Activated CD4-positive, alpha-beta T cell treated with anti-CD3 and anti-CD28 coated beads, Interleukin-2, amount 50 U/mL, for 24 hours (primary cell): ENCODE measurements around the gene RNASEH2B.

Experiments
- DNase-seq, 2 donors: peaks; one replicate each; pipeline ENCODE4 v3.0.0-alpha.2; 2020; ENCODE audit warnings: low read depth in 1 of 2, low spot score in 1 of 2

The RNASEH2B gene

GRCh38 chr13:50993934-50994333 is 84.3 kb downstream of the RNASEH2B start:
- no peak for DNase-seq

GRCh38 chr13:50994651-50995050 is 85.1 kb downstream of the RNASEH2B start:
- DNase-seq = no peak

- no peak for DNase-seq
These were observed 86.3 kb downstream of the RNASEH2B start for GRCh38 chr13:50995854-50996253.

- DNase-seq = no peak
These were observed 88.7 kb downstream of the RNASEH2B start for GRCh38 chr13:50998326-50998725.

GRCh38 chr13:50999641-51000040 is 90.0 kb downstream of the RNASEH2B start:
- DNase-seq = no peak

- DNase-seq = no peak
These were observed 90.5 kb downstream of the RNASEH2B start for GRCh38 chr13:51000061-51000460.

GRCh38 chr13:51000571-51001260 is 91.1 kb downstream of the RNASEH2B start:
- DNase-seq = no peak

GRCh38 chr13:51001335-51001734 is 91.7 kb downstream of the RNASEH2B start:
- no peak for DNase-seq

GRCh38 chr13:51002736-51003135 is 93.1 kb downstream of the RNASEH2B start:
- no peak for DNase-seq

GRCh38 chr13:51003642-51004041 is 94.1 kb downstream of the RNASEH2B start:
- no peak for DNase-seq

- DNase-seq = no peak
These were observed 94.7 kb downstream of the RNASEH2B start for GRCh38 chr13:51004111-51004865.

- no peak for DNase-seq
These were observed 95.4 kb downstream of the RNASEH2B start for GRCh38 chr13:51004918-51005460.

GRCh38 chr13:51005566-51005965 is 96.0 kb downstream of the RNASEH2B start:
- no peak for DNase-seq
